Mucosa of rectum (tissue), 2 donors: ENCODE data around the gene BTBD8.

Experiments
- H3K27ac ChIP-seq, 2 donors: one replicate each; pipeline ENCODE4 v1.7.0; 2013; ENCODE audit warnings: inconsistent platforms in 2 of 2, low read depth in 2 of 2, low read length in 2 of 2
- H3K27me3 ChIP-seq, 2 donors: one replicate each; pipeline ENCODE4 v1.7.0; 2013; ENCODE audit warnings: low read length in 2 of 2; ENCODE audit not compliant: control insufficient read depth in 2 of 2, insufficient read depth in 2 of 2
- H3K36me3 ChIP-seq, 2 donors: one replicate each; pipeline ENCODE4 v1.7.0; 2013; ENCODE audit warnings: low read length in 2 of 2; ENCODE audit not compliant: control insufficient read depth in 2 of 2, insufficient read depth in 2 of 2
- H3K4me1 ChIP-seq, 2 donors: one replicate each; pipeline ENCODE4 v1.7.0; 2013; ENCODE audit warnings: low read length in 2 of 2, mild to moderate bottlenecking in 1 of 2; ENCODE audit not compliant: control insufficient read depth in 2 of 2, insufficient read depth in 2 of 2
- H3K4me3 ChIP-seq, 2 donors: one replicate each; pipeline ENCODE4 v1.7.0; 2013; ENCODE audit warnings: low read length in 2 of 2
- H3K9ac ChIP-seq, 2 donors: one replicate each; pipeline ENCODE4 v1.7.0; 2013; ENCODE audit warnings: low read length in 2 of 2, low read depth in 1 of 2, mild to moderate bottlenecking in 1 of 2
- H3K9me3 ChIP-seq, 2 donors: one replicate each; pipeline ENCODE4 v1.7.0; 2013; ENCODE audit warnings: low read length in 2 of 2; ENCODE audit not compliant: control insufficient read depth in 2 of 2
- donor health status: healthy.
- donor health status: Normal muscosa, but diverticular disease.

BTBD8 gene

GRCh38 chr1:92087542-92087941 lies 7.4 kb downstream of the BTBD8 start:
- no peak overlapping the region for H3K4me3 ChIP-seq
- no peak overlapping the region for H3K27ac ChIP-seq
- H3K9ac ChIP-seq = no peak overlapping the region
- no peaks in the 10 kb centered on the region for H3K36me3 ChIP-seq
- no peaks in the 10 kb centered on the region for H3K27me3 ChIP-seq
- H3K4me1 ChIP-seq = no peaks in the 10 kb centered on the region
- H3K9me3 ChIP-seq = peaks cover 0 to 6% of the 10 kb centered on the region in 2 donors

- Histone ChIP-seq H3K27ac (no peak overlapping the region), H3K27me3 (no peaks in the 10 kb centered on the region)
Measured at GRCh38 chr1:92091625-92092024, 11.5 kb downstream of the BTBD8 start.

GRCh38 chr1:92094090-92094489 lies 13.9 kb downstream of the BTBD8 start:
- H3K9ac ChIP-seq = no peak overlapping the region
- no peaks in the 10 kb centered on the region for H3K27me3 ChIP-seq
- H3K4me1 ChIP-seq = no peaks in the 10 kb centered on the region
- no peak overlapping the region for H3K27ac ChIP-seq
- no peaks in the 10 kb centered on the region for H3K36me3 ChIP-seq
- no peaks in the 10 kb centered on the region for H3K9me3 ChIP-seq
- H3K4me3 ChIP-seq = no peak overlapping the region

More at GRCh38 chr1:92091625-92092024, 11.5 kb downstream of the BTBD8 start:
- Histone ChIP-seq H3K4me1 (no peaks in the 10 kb centered on the region), H3K9me3 (no peaks in the 10 kb centered on the region), H3K36me3 (no peaks in the 10 kb centered on the region), H3K9ac (no peak overlapping the region), H3K4me3 (no peak overlapping the region)

- H3K4me3 ChIP-seq = no peak overlapping the region
- no peaks in the 10 kb centered on the region for H3K4me1 ChIP-seq
Measured at GRCh38 chr1:92094595-92094994, 14.4 kb downstream of the BTBD8 start.

GRCh38 chr1:92095874-92096273 lies 15.7 kb downstream of the BTBD8 start:
- Histone ChIP-seq H3K36me3 (no peaks in the 10 kb centered on the region), H3K27me3 (no peaks in the 10 kb centered on the region), H3K27ac (no peak overlapping the region), H3K9ac (no peak overlapping the region), H3K4me3 (no peak overlapping the region), H3K9me3 (no peaks in the 10 kb centered on the region), H3K4me1 (no peaks in the 10 kb centered on the region)

More at GRCh38 chr1:92094595-92094994, 14.4 kb downstream of the BTBD8 start:
- Histone ChIP-seq H3K36me3 (no peaks in the 10 kb centered on the region), H3K9me3 (no peaks in the 10 kb centered on the region), H3K27ac (no peak overlapping the region), H3K27me3 (no peaks in the 10 kb centered on the region), H3K9ac (no peak overlapping the region)

GRCh38 chr1:92096317-92096716 lies 16.2 kb downstream of the BTBD8 start:
- Histone ChIP-seq H3K27ac (no peak overlapping the region), H3K4me1 (no peaks in the 10 kb centered on the region), H3K36me3 (no peaks in the 10 kb centered on the region), H3K27me3 (no peaks in the 10 kb centered on the region), H3K4me3 (no peak overlapping the region), H3K9me3 (no peaks in the 10 kb centered on the region), H3K9ac (no peak overlapping the region)

DNA sequence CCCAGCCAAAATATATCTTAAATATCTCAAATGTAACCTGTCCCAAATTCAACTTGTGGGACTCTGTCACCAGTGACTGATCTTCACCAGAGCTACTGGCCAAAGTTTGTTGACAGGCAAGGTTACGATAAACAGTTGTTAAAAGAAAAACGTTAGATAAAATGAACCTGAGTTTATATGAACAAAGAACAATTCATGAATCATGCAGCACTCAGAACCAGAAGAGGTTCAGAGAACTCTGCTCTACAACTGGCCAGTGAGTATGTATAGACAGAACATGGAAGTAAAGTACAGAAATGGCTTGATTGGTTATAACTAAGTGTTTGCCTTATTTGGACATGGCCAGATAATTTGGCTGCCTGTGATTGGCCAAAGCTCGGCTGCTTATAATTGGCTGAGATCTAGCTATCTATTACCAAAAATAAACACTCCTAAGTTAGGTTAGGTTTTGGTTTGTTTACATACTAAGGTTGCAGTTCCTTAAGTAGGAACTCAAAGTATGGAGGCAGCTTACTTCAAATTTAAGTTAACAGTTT lies 25.5 kb downstream of the BTBD8 start:
- H3K4me3 ChIP-seq = no peak overlapping the region
- no peaks in the 10 kb centered on the region for H3K9me3 ChIP-seq
- H3K27ac ChIP-seq = no peak overlapping the region
- peaks cover 6 to 8% of the 10 kb centered on the region in 2 donors for H3K36me3 ChIP-seq
- no peaks in the 10 kb centered on the region for H3K4me1 ChIP-seq
- no peaks in the 10 kb centered on the region for H3K27me3 ChIP-seq
- no peak overlapping the region for H3K9ac ChIP-seq

DNA sequence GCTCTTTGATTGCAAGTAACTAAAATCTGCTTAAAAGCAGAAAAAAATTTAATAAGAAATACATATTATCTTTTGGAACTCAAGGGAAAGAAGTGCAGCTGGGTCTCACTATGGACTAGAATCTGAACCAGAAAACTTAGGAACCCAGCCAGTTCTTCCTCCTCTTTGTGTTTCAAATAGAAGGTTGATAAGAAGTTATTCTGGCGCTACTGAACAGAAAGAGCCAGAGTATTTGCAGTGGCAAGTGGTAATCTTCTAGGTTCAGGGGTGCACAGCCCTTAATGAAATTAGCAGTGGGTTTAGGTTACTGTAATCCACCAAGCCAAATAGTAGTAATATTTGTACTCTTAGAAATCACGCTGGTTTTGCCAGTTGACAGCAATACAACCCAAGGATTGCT lies 28.5 kb downstream of the BTBD8 start:
- H3K27ac ChIP-seq = no peak overlapping the region
- H3K36me3 ChIP-seq = peaks cover 2 to 5% of the 10 kb centered on the region in 2 donors
- no peaks in the 10 kb centered on the region for H3K9me3 ChIP-seq
- no peaks in the 10 kb centered on the region for H3K4me1 ChIP-seq
- no peak overlapping the region for H3K9ac ChIP-seq
- no peaks in the 10 kb centered on the region for H3K27me3 ChIP-seq
- no peak overlapping the region for H3K4me3 ChIP-seq

- no peak overlapping the region for H3K27ac ChIP-seq
- H3K4me1 ChIP-seq = no peaks in the 10 kb centered on the region
- no peaks in the 10 kb centered on the region for H3K36me3 ChIP-seq
- no peak overlapping the region for H3K9ac ChIP-seq
- H3K9me3 ChIP-seq = no peaks in the 10 kb centered on the region
- no peaks in the 10 kb centered on the region for H3K27me3 ChIP-seq
- no peak overlapping the region for H3K4me3 ChIP-seq
Measured at GRCh38 chr1:92117526-92117925, 37.4 kb downstream of the BTBD8 start.

GRCh38 chr1:92118826-92119225 lies 38.7 kb downstream of the BTBD8 start:
- H3K9ac ChIP-seq = no peak overlapping the region
- no peak overlapping the region for H3K4me3 ChIP-seq
- no peak overlapping the region for H3K27ac ChIP-seq
- H3K27me3 ChIP-seq = no peaks in the 10 kb centered on the region
- no peaks in the 10 kb centered on the region for H3K9me3 ChIP-seq
- H3K36me3 ChIP-seq = no peaks in the 10 kb centered on the region
- H3K4me1 ChIP-seq = no peaks in the 10 kb centered on the region

DNA sequence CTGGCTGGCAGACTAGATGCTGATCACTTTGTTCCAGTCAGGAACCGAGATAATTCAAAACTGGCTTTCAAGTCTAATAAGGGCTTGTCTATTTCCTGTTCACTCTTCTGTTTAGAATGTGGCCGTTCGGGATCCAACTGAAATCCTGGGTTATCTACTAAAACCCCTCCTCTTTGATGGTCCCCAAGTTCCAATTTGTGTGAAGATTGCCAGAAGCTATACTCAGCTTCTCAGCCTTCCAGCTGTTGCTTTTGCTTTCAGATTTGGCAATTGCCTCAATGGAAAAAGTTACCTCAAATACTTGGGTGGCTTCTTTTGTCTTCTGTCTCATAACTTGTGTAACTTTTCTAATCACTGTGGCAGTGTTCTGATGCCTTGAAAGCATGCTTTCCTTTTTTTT lies 43.7 kb downstream of the BTBD8 start:
- Histone ChIP-seq H3K27me3 (no peaks in the 10 kb centered on the region), H3K27ac (no peak overlapping the region)

More for the DNA sequence above, 43.7 kb downstream of the BTBD8 start:
- no peak overlapping the region for H3K9ac ChIP-seq
- no peaks in the 10 kb centered on the region for H3K36me3 ChIP-seq
- no peaks in the 10 kb centered on the region for H3K4me1 ChIP-seq
- H3K4me3 ChIP-seq = no peak overlapping the region
- H3K9me3 ChIP-seq = no peaks in the 10 kb centered on the region
